Stimulated activated CD4-positive, alpha-beta T cell treated with anti-CD3 and anti-CD28 coated beads, Interleukin-4, amount 100 ng/mL, for 4 hours (primary cell): ENCODE measurements around the gene OSBPL5.
"Not testable (repeated sequence)": the region's sequence is repeated elsewhere in the genome, so short reads cannot be mapped to it uniquely, and the experiment has no call there.

Source experiments
- DNase-seq, 2 experiments: peaks; one replicate each; pipeline ENCODE4 v3.0.0-alpha.2; 2020

OSBPL5 gene

DNA sequence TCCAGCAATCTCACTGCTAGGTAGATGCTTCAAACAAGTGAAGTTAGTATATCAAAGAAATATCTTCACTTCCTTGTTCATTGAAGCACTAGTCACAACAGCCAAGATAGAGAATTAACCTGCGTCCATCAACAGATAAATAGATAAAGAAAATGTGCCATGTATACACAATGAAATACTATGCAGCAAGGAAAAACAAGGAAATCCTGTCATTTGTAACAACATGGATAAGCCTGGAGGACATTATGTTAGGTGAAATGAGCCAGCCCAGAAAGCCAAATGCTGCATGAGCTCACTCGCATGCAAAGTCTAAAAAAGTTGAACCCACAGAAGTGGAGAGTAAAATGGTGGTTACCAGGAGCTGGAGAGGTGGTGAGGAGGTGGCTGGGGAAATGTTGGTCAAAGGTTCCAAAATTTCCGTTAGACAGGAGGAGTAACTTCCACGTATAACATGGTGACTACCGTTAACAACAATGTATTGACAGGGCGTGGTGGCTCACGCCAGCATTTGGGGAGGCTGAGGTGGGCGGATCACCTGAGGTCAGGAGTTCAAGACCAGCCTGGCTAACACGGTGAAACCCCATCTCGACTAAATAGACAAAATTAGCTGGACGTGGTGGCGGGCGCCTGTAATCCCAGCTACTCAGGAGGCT, 84.3 kb downstream of the OSBPL5 start:
- no peak for DNase-seq

DNA sequence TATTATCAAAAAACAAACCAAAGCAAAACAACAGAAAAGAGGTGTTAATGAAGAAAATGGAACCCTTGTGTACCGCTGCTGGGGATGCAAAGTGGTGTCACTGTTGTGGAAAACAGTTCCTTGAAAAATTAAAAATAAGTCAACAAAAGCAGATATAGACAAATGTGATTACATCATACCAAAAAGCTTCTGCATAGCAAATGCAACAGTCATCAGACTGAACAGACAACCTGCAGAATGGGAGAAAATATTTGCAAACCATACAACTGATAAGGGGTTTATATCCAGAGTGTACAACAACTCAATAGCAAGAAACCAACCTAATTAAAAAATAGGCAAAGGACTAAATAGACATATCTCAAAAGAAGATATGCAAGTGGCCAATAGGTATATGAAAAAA, 85.0 kb downstream of the OSBPL5 start:
- DNase-seq = no peak

DNA sequence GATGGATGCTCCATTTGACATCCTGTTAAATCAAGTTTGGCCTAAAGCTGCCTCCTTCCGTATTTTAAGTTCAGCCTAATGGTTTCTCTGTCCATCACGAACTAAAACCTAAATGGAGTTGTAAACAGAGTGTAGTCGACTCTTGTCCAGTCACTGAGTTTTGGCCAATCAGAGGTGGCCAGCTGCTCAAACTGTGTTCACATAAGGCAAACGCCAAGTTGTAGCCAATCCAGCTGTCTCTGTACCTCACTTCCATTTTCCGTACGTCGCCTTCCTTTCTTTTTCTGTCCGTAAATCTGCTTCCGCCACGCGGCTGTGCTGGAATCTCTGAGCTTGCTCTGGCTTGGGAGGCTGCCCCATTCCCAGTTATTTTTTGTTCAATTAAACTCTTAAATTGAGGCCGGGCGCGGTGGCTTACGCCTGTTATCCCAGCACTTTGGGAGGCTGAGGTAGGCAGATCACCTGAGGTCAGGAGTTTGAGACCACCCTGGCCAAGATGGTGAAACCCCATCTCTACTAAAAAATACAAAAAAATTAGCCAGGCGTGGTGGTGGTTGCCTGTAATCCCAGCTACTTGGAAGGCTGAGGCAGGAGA, 87.2 kb downstream of the OSBPL5 start:
- no peak for DNase-seq

DNA sequence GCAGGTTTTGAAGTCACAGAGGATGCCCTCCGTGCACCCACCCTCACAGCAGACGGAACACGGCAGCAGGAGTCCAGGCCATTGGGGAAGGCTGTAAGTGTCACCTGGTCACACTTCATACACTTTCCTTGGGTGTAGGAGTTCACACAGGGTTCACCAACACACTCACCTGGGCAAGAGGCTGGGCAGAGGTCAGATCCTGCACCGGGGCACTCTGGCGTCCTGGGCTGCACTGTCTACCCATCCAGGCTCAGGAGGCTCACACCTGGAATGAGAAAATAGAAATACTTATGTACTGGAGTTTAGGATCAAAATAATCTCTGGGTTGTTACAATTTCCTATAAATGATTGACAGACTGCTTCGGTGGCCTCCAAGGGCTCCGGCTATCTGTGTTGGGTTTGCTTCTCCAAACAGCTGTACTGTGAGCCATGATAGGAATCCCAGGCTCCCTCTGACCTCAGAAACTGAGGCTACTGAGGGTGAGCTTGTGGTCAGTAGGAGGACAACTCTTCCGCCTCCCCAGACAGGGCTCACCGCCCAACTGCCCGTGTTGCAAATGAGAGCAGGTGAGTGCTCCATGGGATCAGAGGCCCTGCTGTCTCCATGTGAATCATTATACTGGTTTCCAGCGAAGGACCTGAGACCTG, 87.8 kb downstream of the OSBPL5 start:
- no peak for DNase-seq

DNA sequence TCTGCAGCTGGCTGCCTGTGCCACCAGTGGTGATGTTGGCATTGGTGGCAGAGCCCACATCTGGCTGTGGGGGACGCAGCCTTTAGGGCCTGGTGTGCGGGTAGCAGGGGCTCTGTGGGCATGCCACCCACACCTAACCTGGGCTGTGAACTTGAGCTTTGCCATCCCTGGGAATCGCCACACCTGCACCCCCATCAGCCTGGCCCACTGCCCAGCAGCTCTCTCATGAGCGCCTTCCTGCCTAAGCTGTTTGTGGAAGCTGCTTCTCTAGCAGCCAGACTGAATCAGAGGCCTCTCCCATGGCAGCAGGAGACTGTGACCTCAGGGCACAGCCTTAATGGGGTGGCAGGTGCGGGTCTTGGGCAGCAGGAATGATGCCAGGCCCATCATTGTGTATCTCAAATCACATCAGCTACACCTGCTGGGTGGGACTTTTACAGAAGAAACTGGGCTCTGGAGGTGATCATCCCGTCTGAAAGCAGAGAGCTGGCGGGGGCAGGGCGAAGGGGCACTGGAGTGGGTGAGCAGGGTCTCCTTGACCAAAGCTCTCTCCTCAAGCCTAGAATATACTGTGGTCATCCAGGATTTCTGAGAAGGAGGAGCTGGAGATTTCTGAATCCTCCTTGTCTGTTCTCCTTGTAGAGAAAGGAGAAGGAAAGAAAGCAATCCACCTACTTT, 90.1 kb downstream of the OSBPL5 start:
- no peak for DNase-seq

DNA sequence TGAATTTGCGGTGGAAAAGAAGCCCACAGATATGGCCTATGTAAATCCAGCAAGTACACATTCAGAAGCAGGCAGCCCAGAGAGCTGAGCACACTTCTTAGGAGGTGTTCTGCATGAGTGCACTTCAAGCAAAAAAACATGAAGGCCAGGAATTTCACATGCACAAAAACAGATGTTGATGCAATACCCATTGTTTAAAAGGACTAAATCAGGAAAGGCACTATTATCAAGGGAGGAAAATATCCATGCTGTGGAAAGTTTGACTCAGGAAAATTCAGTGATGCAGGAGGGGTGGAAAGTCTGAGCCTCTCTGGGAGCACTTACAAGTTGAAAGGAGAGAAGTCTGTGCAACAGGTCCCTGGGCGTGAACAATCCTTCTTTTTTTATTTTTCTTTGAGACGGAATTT, 92.1 kb downstream of the OSBPL5 start:
- no peak for DNase-seq

DNA sequence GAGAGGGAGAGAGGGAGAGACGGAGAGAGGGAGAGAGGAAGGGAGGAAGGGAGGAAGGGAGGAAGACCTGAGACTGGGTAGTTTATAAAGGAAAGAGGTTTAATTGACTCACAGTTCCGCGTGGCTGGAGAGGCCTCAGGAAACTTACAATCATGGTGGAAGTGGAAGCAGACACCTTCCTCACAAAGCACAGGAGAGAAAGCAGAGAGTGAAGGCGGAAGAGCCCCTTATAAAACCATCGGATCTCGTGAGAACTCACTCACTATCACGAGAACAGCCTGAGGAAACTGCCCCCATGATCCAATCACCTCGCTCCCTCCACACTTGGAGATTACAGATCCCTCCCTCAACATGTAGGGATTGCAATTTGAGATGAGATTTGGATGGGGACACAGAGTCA, 95.7 kb downstream of the OSBPL5 start:
- DNase-seq = no peak

DNA sequence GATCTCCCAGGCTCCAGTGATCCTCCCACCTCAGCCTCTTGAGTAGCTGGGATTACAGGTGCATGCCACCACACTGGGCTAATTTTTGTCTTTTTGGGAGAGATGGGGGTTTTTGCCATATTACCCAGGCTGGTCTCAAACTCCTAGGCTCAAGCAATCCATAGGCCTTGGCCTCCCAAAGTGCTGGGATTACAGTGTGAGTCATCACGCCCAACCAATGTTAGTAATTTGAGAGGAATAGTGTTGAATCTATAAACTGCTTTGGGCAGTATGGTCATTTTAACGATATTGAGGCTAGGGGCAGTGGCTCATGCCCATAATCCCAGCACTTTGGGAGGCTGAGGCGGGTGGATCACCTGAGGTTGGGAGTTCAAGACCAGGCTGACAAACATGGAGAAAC, 98.8 kb downstream of the OSBPL5 start:
- DNase-seq = not testable (repeated sequence)

DNA sequence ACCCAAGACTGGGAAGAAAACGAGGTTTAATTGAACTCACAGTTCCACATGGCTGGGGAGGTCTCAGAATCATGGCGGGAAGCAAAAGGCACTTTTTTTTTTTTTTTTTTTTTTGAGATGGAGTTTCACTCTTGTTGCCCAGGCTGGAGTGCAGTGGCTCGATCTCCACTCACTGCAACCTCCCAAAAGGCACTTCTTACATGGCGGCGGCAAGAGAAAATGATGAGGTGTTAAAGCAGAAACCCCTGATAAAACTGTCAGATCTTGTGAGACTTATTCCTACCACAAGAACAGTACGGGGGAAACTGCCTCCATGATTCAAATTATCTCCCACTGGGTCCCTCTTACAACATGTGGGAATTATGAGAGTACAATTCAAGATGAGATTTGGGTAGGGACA, 100.4 kb downstream of the OSBPL5 start:
- DNase-seq = not testable (repeated sequence)

DNA sequence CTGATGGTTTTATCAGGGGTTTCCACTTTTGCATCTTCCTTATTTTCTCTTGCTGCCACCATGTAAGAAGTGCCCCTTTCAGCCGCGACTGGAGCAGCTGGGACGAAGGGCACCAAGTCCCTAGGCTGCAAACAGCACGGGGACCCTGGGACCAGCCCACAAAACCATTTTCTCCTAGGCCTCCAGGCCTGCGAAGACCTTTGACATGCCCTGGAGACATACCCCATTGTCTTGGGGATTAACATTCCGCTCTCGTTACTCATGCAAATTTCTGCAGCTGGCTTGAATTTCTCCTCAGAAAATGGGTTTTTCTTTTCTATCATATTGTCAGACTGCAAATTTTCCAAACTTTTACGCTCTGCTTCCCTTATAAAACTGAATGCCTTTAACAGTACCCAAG, 101.2 kb downstream of the OSBPL5 start:
- not testable (repeated sequence) for DNase-seq

DNA sequence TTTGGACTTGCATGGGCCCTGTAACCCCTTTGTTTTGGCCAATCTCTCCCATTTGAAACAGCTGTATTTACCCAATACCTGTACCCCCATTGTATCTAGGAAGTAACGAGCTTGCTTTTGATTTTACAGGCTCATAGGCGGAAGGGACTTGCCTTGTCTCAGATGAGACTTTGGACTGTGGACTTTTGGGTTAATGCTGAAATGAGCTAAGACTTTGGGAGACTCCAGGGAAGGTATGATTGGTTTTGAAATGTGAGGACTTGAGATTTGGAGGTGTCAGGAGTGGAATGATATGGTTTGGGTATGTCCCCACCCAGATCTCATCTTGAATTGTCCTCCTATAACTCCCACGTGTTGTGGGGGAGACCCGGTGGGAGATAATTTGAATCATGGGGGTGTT, 101.7 kb downstream of the OSBPL5 start:
- not testable (repeated sequence) for DNase-seq

DNA sequence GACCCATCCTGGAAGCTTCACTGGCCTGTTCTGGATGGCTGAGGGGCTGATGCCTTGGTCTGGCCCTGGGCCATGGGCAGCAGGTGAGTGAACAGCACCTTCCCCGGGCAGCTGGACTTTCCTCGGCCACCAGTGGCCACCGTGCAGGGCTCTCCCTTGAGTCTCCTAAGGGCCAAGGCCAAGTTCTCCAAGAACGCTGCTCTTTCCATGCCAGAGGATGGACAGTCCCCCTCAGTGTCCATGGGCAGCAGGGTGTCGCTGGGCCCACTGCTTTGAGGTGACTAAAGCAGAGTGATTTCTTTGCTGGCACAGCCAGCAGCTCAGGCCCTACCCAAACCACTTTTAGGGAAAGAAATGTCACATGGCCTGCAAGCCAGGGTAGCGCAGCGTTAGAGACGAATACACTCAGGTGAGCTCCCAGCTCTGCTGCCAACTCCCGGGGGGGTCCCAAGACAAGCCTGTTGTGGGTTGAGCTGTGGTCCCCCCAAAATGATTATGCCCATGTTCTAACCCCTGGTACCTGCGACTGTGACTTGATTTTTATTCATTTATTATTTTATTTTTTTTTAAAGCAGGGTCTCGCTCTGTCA, 104.6 kb downstream of the OSBPL5 start:
- no peak for DNase-seq

DNA sequence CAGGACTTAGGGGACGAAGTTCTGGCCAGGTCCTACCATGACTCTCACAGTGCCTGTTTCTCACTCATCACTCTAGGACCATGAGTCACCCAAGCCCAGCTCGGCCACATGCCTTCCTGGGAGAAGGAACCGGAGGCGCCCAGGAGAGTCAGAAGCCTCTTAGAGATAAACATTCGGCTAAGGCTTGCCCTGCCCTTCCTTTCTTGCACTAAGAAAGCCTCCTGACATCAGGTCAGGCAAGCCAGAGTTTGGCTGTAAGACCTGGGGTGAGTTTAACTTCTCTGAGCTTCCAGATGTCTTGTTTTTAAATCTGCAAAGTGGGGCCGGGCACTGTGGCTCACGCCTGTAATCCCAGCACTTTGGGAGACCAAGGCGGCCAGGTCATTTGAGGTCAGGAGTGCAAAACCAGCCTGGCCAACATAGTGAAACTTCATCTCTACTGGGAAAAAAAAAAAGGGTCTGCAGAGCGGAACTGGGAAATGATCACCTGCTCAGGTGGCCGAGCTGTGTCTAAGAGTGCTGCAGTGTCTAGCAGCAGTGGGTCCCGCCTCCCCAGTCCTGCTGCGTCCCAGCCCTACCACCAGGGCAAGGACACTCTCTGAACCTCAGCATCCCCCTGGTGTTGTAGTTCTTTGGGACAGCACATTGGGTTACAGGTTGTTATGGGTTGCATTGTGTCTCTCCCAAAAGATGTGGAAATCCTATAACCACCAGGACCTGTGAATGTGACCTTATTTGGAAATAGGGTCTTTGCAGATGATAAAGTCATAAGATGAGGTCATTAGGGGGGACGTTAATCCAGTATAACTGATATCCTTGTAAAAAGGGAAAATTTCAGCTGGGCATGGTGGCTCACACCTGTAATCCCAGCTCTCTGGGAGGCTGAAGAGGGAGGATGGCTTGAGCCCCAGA, 106.1 kb downstream of the OSBPL5 start:
- no peak for DNase-seq

DNA sequence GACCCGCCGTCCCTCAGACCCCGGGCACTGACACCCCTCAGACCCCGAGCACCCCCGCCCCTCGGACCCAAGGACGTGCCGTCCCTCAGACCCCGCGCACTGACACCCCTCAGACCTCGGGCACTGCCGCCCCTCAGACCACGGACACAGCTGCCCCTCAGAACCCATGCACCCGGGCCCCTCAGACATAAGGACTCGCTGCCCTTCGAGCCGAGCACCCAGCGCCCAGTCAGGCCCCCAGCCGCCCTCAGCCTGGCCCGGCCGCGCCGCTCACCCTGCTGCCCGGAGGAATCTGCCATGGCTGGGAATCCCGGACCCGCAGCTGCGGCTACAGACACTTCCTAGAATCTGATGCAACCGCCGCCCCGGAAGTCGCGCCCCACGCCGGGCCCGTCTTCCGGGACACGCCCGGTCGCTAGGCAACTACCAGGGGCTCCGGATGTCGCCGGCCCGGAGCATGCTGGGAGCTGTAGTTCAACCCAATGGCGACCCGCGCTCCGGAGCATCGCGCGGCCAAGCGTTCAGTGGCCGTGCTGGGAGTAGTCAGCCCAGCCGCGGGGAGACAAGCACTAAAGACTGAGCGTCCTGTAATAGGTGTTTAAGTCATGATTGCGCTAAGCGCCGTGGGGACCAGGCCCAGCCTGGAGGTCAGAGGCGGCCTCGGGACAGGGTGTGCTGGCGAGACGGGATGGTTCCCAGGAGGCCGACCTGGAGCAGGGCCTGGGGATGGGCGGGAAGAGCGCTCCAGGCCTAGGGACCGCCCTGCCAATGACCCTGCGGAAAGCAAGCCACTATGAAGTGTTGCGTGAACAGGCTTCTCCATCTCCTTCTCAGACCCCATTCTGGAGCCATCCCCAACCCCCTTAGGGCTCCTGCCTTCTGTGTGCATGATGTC, 107.8 kb downstream of the OSBPL5 start, which contains the start of gene CARS1:
Gene CARS1 (minus strand): TSS at position 355 of the 895 bp plus-strand sequence. CDS start 56 bp downstream, at position 299.
- DNase-seq = peak; percentile 92 to 94

DNA sequence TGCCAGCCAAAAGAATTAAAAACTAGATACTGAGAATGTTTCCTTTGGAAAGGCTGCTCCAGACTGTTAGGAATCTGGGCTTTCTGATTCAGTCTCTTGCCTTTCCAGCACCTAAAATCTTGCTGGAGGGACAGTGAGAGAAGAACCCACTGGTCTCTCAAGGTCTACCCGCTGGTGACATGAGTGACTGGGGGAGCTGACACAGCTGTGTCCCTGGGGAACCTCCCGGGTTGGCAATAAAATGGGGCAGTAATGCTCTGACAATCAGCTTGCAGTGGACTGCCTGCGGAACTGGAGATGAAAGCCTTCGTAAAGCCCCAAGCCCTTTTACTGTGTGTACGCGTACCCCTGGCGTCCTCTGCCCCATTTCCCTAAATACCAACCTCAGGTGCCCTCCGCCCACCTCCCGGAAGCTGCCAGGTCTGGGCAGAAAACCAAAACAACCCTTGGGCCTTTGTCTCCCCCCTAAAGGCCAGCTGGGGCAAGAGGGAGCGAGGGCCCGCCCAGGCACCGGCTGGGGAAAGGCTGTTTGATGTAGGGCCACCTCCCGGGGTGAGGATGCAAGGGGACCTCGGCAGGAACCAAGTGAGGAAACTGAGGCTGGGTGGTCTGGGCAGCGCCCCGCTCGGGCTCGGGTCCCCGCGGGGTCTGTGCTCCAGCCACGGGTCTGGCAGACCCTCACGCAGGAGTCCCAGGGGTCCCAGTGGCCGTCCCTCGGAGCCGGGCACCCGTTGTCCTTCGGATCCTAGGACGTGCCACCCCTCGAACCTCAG, 108.6 kb downstream of the OSBPL5 start:
- DNase-seq = peak; percentile 12 to 19

DNA sequence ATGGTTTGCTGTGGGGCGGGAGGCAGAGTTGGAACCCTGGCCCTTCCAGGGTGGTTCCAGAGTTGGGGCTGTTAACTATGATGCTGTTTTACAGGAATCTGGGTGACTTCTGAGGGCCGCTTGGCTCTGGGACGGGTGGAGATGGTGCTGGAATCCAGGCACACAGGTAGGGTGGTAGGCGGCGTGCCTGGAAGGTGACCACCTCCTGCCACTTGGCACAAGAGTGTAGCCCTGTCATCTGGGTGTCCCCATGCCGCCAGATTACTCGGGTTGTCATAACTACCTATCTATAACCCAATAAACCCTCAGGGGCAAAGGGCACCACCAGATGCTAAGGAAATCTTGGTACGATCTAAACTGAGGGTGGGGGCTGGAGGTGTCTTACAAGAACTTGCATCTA, 109.2 kb downstream of the OSBPL5 start:
- no peak for DNase-seq

DNA sequence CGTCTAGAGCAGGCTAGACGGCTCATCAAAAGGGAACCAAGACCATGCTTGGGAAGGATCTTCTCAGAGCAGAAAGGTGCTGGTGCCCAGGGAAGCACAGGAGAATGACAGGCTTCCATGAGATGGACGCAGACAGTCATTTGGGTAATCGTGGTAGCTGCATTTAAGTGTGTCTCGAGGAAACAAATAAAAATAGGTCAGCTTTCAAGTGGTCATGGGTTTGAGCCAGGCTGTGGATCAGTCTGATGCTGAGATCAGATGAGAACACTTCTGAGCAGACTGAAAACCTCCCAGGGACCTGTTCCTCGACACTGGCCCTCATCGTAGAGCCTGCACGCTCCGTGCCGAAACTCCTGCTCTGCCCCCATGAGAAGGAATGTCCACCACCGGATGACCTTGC, 112.5 kb downstream of the OSBPL5 start:
- DNase-seq = no peak

DNA sequence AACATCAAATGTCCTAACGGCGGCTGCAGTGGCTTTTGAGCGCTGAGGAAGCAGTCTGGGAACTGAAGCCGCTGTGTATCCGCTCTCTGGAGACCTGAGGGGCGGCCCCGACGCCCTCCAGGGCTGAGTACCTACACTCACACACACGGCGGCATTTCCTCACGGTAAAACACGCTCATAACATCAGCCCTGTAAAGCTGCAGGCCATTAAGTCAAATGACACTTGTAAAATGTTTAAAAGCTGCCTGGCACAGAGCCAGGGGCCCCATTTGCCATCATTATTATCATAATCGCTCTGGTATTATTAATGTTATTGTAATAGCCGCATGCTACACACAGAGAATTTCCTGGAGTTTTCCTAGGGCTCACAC, 113.0 kb downstream of the OSBPL5 start:
- DNase-seq = no peak

DNA sequence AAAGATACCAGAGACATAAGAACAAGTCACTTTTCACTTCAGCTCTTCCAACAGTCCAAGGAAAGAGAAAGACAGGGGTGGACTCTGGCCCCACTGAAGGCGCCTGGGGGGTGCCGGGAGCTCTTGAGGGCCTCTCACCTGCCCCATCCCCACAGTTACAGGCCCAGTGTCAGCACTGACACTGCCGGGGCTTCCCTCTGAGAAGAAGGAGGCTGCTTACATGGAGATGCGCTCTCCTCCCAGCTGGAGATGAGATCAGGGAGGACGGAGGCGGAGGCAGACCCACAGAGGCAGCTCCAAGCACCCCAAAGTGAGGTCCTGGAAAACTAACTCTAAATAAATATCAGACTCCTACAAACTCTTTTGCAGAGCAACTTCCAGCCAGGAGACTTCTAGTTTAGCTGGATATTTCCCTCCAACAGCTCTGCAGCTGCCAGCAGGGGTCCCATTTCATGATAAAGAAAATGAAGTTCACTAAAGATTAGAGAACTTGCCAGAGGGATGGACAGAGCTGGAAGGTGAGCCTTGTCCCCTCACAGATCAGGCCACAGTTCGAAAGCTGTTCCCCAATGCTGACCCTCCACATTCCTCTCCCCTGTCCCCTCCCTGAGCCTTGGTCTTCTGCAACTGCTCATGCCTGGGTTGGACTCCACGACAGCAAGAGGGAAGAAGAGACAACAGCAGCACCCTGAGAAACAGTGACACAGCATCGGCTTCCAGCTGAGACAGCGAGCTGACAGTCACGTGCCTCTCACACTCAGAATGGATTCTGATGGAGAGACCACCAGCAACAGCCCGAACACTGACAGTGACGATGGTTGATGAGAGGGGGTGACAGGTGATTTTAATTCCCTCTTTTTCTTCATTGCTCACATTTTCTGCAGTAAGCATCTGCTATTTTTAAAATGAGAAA, 113.7 kb downstream of the OSBPL5 start:
- no peak for DNase-seq
